ENCODE data around the gene ZBTB3. TPM values are rescaled to one million over a fixed set of nuclear protein-coding genes. Genes with fewer than 3 reads are reported as not detected.

ZBTB3 gene
- total RNA-seq, 1 experiment from 2014 or later = 3.3 TPM

- Histone ChIP-seq H3K36me3 (ENCODE audit: low read depth, low read length) (peaks cover 22% of the 10 kb centered on the region), H3K9ac (ENCODE audit: low read length) (no peak overlapping the region), H4K20me1 (ENCODE audit: low read length) (no peaks in the 10 kb centered on the region), H3K79me2 (ENCODE audit: low read length) (0 out of 2 replicates have a peak, but pooled peaks cover 5% of the 10 kb centered on the region), H2AFZ (ENCODE audit: low read length) (peak overlapping the region; percentile 76; the same call in 1 of the 2 replicates), H3K4me2 (ENCODE audit: low read length) (peak overlapping the region; percentile 89), H3K9me3 (ENCODE audit: low read length) (no peaks in the 10 kb centered on the region), H3K4me3 (ENCODE audit: low read length) (no peak overlapping the region; the same call in 1 of the 2 replicates), H3K27me3 (ENCODE audit: low read length) (no peaks in the 10 kb centered on the region), H3K4me1 (ENCODE audit: insufficient read depth, low read length) (peaks cover 17% of the 10 kb centered on the region), H3F3A (ENCODE audit: low read length, unreplicated experiment) (peaks cover 6% of the 10 kb centered on the region), H3K27ac (ENCODE audit: low read length) (no peak overlapping the region), H3K9me2 (replicated peaks; ENCODE audit: low read length) (no peaks in the 10 kb centered on the region)
- POLR2A ChIA-PET (ENCODE audit: unreplicated experiment) = interaction anchor here (0.6 to 0.7 kb wide), 6 partner anchors 47 to 154 kb away, joined by 3 to 11 read pairs (median 5); partner anchors contain the start of genes TAF6L and ZBTB3
- no TSS peak for BruUV-seq (replicated peaks)
- DNase-seq (peak; percentile 21), ATAC-seq (no peak; the same call in 1 of the 2 replicates)
- intact Hi-C loops (cut with micrococcal nuclease) = loop anchor here (2.0 kb wide), 1 partner anchor 22 kb away; the partner anchor contains the start of gene TTC9C
- TF ChIP-seq CTCF (conservative IDR thresholded peaks at IDR 0.05; ENCODE audit: low read depth, low read length) = no peak
- no peak for TF ChIP-seq EZH2phosphoT487 (IDR thresholded peaks at IDR 0.05; ENCODE audit: borderline replicate concordance, low read length)
- TF ChIP-seq EZH2 (IDR thresholded peaks at IDR 0.05; ENCODE audit: low read length, unreplicated experiment) = no peak
- CTCF ChIA-PET = interaction anchor here (0.6 to 1.7 kb wide), 2 partner anchors 13 to 26 kb away, joined by 4 to 11 read pairs; no protein-coding TSS in a partner anchor
Measured at GRCh38 chr11:62706850-62707247, 47.1 kb downstream of the ZBTB3 start.

GRCh38 chr11:62705880-62706849, 47.8 kb downstream of the ZBTB3 start:
- H3K79me2 ChIP-seq (ENCODE audit: low read length) = 0 out of 2 replicates have a peak, but pooled peaks cover 5% of the 10 kb centered on the region
- peaks cover 18% of the 10 kb centered on the region for H3K36me3 ChIP-seq (ENCODE audit: low read depth, low read length)
- TF ChIP-seq CTCF (conservative IDR thresholded peaks at IDR 0.05; ENCODE audit: low read depth, low read length) (no peak), EZH2phosphoT487 (IDR thresholded peaks at IDR 0.05; ENCODE audit: borderline replicate concordance, low read length) (no peak), EZH2 (IDR thresholded peaks at IDR 0.05; ENCODE audit: low read length, unreplicated experiment) (no peak)
- no peaks in the 10 kb centered on the region for H3K9me2 ChIP-seq (replicated peaks; ENCODE audit: low read length)
- peak; percentile 89 for ATAC-seq
- DNase-seq = peak; percentile 97
- peak overlapping the region; percentile 54 for H3K27ac ChIP-seq (ENCODE audit: low read length)
- H3K4me1 ChIP-seq (ENCODE audit: insufficient read depth, low read length) = peaks cover 17% of the 10 kb centered on the region
- TSS peak; percentile 19 for BruUV-seq (replicated peaks)
- ChIA-PET CTCF (interaction anchor here (0.6 to 1.7 kb wide), 4 partner anchors 12 to 25 kb away, joined by 3 to 11 read pairs (median 4); partner anchors contain the start of gene HNRNPUL2), POLR2A (ENCODE audit: unreplicated experiment) (interaction anchor here (0.6 to 1.1 kb wide), 7 partner anchors 48 to 154 kb away, joined by 3 to 11 read pairs (median 5); partner anchors contain the start of genes TAF6L and ZBTB3)
- peak overlapping the region; percentile 89 for H3K4me2 ChIP-seq (ENCODE audit: low read length)
- peaks cover 6% of the 10 kb centered on the region for H3F3A ChIP-seq (ENCODE audit: low read length, unreplicated experiment)
- intact Hi-C loops (cut with micrococcal nuclease) = loop anchor here (2.0 kb wide), 1 partner anchor 23 kb away; the partner anchor contains the start of gene TTC9C
- no peaks in the 10 kb centered on the region for H4K20me1 ChIP-seq (ENCODE audit: low read length)
- peak overlapping the region; percentile 87 for H3K4me3 ChIP-seq (ENCODE audit: low read length)
- peak overlapping the region; percentile 72 for H3K9ac ChIP-seq (ENCODE audit: low read length)
- H3K9me3 ChIP-seq (ENCODE audit: low read length) = no peaks in the 10 kb centered on the region
- H2AFZ ChIP-seq (ENCODE audit: low read length) = peak overlapping the region; percentile 88
- H3K27me3 ChIP-seq (ENCODE audit: low read length) = no peaks in the 10 kb centered on the region
